Measurements from ENCODE around the gene DLGAP4. TPM values are rescaled to one million over a fixed set of nuclear protein-coding genes. Genes with fewer than 3 reads are reported as not detected.

DLGAP4 gene
- total RNA-seq, 2 experiments from 2014 or later: 11.5 to 13.1 TPM

- H3K4me3 Mint-ChIP-seq: no peak overlapping the region
- intact Hi-C loops (cut with micrococcal nuclease): no loop called here
- no peaks in the 10 kb centered on the region for H3K9me3 Mint-ChIP-seq
- TF ChIP-seq, protein P1, sequence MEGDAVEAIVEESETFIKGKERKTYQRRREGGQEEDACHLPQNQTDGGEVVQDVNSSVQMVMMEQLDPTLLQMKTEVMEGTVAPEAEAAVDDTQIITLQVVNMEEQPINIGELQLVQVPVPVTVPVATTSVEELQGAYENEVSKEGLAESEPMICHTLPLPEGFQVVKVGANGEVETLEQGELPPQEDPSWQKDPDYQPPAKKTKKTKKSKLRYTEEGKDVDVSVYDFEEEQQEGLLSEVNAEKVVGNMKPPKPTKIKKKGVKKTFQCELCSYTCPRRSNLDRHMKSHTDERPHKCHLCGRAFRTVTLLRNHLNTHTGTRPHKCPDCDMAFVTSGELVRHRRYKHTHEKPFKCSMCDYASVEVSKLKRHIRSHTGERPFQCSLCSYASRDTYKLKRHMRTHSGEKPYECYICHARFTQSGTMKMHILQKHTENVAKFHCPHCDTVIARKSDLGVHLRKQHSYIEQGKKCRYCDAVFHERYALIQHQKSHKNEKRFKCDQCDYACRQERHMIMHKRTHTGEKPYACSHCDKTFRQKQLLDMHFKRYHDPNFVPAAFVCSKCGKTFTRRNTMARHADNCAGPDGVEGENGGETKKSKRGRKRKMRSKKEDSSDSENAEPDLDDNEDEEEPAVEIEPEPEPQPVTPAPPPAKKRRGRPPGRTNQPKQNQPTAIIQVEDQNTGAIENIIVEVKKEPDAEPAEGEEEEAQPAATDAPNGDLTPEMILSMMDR (IDR thresholded peaks at IDR 0.05): no peak
- H3K27me3 Mint-ChIP-seq: peaks cover 10% of the 10 kb centered on the region
- no peak overlapping the region for H3K27ac Mint-ChIP-seq
- POLR2A ChIA-PET: no interaction called here
- CTCF ChIA-PET: interaction anchor here (1.2 kb wide), 1 partner anchor 139 kb away, joined by 3 read pairs; no protein-coding TSS in a partner anchor
- H3K4me1 Mint-ChIP-seq (ENCODE audit: low read depth): peaks cover 11% of the 10 kb centered on the region
- ATAC-seq: no peak
- DNase-seq: no peak
- H3K36me3 Mint-ChIP-seq (ENCODE audit: low read depth): no peaks in the 10 kb centered on the region
Observed at GRCh38 chr20:36341331-36342020, 35.3 kb downstream of the DLGAP4 start.

DNA sequence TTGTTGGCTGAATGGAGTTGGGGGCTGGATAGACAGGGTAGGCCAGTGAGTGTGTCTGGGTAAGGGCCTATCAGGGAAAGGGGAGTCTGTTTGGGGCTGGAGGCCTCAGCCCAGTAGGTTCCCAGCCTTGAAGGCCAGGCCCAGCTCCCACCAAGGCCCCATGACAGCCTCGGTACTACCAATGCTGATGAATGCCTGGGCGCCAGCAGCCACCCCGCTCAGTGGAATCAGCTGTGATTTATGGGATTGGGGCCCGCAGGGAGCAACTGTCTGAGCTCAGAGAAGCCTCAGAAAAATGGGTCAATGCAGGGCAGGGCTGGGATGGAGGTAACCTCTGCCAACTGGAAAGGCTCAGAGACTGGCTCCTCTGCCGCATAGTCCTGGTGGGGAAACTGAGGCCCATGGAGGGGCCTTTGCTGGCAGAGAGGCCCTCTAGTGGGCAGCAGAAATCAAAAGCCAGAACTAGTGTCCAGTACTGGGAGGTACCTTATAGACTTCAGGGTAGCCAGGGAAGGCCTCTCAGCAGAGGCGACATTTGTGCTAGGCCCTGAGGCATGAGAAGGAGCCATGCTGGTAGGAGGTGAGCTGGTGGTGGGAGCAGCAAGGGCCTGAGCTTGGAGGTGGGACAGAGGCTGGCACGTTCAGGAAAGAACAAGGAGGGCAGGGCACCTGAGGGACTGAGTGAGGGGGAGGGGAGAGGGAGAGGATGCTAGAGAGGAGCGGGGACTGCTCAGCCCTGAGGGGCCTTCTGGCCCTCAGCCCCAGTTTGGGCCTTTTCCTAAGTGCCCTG lies 36.4 kb downstream of the DLGAP4 start:
- Mint-ChIP-seq H3K9me3 (no peaks in the 10 kb centered on the region), H3K27ac (no peak overlapping the region), H3K4me3 (no peak overlapping the region), H3K4me1 (ENCODE audit: low read depth) (peaks cover 11% of the 10 kb centered on the region), H3K36me3 (ENCODE audit: low read depth) (no peaks in the 10 kb centered on the region), H3K27me3 (peaks cover 7% of the 10 kb centered on the region)
- TF ChIP-seq, protein P1 (IDR thresholded peaks at IDR 0.05): no peak
- no peak for ATAC-seq
- intact Hi-C loops (cut with micrococcal nuclease): no loop called here
- DNase-seq: no peak
- ChIA-PET POLR2A (no interaction called here), CTCF (no interaction called here)

- ATAC-seq: no peak
- H3K4me3 Mint-ChIP-seq: no peak overlapping the region
- TF ChIP-seq, protein P1 (IDR thresholded peaks at IDR 0.05): no peak
Observed at GRCh38 chr20:36343641-36344040, 37.5 kb downstream of the DLGAP4 start.

GRCh38 chr20:36344517-36345132 lies 38.5 kb downstream of the DLGAP4 start:
- H3K4me1 Mint-ChIP-seq (ENCODE audit: low read depth): peaks cover 9% of the 10 kb centered on the region
- POLR2A ChIA-PET: no interaction called here
- DNase-seq (peak; percentile 28), ATAC-seq (no peak)
- no peaks in the 10 kb centered on the region for H3K36me3 Mint-ChIP-seq (ENCODE audit: low read depth)
- intact Hi-C loops (cut with micrococcal nuclease): no loop called here
- TF ChIP-seq, protein P1 (IDR thresholded peaks at IDR 0.05): no peak
- peaks cover 4% of the 10 kb centered on the region for H3K27me3 Mint-ChIP-seq
- CTCF ChIA-PET: interaction anchor here (0.6 to 1.0 kb wide), 2 partner anchors 55 to 206 kb away, joined by 3 to 4 read pairs; no protein-coding TSS in a partner anchor
- H3K4me3 Mint-ChIP-seq: no peak overlapping the region
- H3K27ac Mint-ChIP-seq: no peak overlapping the region
- no peaks in the 10 kb centered on the region for H3K9me3 Mint-ChIP-seq

More at GRCh38 chr20:36343641-36344040, 37.5 kb downstream of the DLGAP4 start:
- Mint-ChIP-seq H3K27me3 (peaks cover 7% of the 10 kb centered on the region), H3K27ac (no peak overlapping the region), H3K4me1 (ENCODE audit: low read depth) (peaks cover 11% of the 10 kb centered on the region), H3K36me3 (ENCODE audit: low read depth) (no peaks in the 10 kb centered on the region), H3K9me3 (no peaks in the 10 kb centered on the region)
- DNase-seq: no peak
- POLR2A ChIA-PET: no interaction called here
- intact Hi-C loops (cut with micrococcal nuclease): no loop called here
- CTCF ChIA-PET: no interaction called here
